GOT3 (cell line): ENCODE data around the gene TPPP3.

Experiments
- DNase-seq: peaks from one replicate; lab custom pipeline; 2025; ENCODE audit warnings: mixed read lengths; lab: John Stamatoyannopoulos, UW

Gene TPPP3

DNA sequence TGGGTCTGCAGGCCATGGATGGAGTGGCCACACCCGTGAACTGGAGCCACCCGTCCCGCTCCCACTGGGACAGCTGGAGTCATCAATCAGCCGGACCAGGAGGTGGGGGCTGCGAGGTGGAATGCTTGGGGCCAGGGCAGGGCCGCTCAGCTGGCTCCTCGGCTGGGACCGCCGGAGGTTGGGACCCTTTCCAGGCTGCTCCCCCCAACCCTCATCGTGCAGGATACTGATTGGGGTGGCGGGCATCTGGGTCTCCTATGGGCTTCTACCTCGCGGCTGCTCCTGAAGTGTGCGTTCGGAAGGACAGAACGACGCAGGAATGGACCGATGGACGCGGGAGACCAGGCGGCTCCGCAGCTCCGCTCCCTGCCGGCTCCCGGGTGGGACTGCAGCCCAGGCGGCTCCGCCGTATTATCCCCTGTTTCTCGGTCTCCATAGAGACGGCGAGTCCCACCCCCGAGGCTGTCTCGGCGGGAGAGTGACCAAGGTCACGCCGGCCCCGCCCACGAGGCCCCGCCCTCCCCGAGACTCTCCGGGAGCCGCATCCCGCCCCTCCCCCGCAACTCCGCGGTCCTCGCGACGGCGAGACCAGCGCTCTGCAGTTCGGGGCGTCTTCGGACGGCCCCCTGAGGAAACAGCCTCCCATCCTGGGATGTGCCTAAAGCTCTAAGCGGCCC, at the start of gene TPPP3:
TPPP3 (minus strand) TSS at position 388 of the 677 bp plus-strand sequence. CDS start 2,387 bp downstream, outside the sequence.
- DNase-seq, result peak; percentile 52

GRCh38 chr16:67442581-67443255, 49.4 kb upstream of the TPPP3 start:
- no peak for DNase-seq

GRCh38 chr16:67441907-67442306, 48.6 kb upstream of the TPPP3 start:
- DNase-seq, result no peak

GRCh38 chr16:67441271-67441753, 48.0 kb upstream of the TPPP3 start:
- DNase-seq, result no peak

GRCh38 chr16:67438824-67439393, 45.6 kb upstream of the TPPP3 start:
- DNase-seq, result no peak

DNA sequence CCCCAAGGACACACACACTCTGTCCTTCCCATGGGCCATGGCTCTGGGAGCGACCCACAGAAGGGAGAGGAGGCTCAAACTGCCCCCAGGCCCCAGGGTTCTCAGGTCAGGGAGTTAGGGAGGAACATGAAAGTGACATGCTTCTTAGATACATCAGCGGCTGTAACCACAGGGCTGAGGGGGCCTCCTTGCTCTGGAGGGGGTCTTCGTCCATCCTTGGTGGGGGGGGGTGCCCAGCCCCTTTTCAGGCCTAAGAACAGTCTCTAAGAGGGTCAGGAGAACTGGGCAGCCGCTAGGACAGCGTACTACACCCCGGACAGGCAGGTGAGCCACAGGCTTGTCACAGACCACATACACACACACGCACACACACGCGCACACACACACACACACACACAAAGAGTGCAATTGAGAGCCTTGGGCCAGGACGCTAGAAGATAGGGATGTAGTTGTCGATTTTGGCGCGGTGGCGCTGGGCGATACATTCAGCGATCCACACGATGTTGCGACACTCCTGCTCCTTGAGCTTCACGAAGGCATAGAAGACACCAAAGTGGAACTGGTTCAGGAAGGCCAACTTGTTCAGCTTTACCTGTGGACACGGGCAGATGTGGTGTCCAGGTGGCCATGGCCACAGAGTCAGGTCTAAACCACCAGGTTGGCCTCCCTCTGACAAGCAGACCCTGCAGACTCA, 44.9 kb upstream of the TPPP3 start:
- no peak for DNase-seq

DNA sequence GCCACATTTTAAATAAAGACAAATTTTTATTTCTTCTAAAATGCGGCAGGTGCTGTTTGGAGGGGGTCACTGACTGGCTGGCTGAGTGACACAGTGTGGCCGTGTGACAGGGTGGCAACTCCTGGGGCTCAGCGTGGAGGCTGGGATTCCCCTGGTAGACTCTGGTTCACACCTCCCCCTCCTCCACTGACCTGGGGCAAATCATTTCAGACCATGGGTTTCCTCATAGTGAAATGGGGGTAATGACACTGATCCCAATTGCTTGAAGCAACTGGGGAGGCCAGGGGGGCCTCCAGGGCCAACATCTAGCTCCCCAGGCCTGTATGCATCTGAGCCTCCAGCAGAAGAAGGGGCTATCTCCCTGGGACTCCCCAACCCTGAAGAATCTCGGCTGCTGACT, 44.2 kb upstream of the TPPP3 start:
- no peak for DNase-seq

DNA sequence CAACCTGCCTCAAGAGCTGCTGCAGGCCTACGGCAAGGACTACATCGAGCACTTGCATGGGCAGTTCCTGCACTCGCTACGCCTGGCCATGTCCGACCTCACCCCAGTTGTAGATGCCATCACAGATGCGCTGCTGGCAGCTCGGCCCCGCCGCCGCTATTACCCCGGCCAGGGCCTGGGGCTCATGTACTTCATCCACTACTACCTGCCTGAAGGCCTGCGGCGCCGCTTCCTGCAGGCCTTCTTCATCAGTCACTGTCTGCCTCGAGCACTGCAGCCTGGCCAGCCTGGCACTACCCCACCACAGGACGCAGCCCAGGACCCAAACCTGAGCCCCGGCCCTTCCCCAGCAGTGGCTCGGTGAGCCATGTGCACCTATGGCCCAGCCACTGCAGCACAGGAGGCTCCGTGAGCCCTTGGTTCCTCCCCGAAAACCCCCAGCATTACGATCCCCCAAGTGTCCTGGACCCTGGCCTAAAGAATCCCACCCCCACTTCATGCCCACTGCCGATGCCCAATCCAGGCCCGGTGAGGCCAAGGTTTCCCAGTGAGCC, 43.4 kb upstream of the TPPP3 start:
- no peak for DNase-seq

- DNase-seq, result no peak
These were observed 42.5 kb upstream of the TPPP3 start for GRCh38 chr16:67435758-67436164.

GRCh38 chr16:67433131-67433719, 39.9 kb upstream of the TPPP3 start:
- no peak for DNase-seq

DNA sequence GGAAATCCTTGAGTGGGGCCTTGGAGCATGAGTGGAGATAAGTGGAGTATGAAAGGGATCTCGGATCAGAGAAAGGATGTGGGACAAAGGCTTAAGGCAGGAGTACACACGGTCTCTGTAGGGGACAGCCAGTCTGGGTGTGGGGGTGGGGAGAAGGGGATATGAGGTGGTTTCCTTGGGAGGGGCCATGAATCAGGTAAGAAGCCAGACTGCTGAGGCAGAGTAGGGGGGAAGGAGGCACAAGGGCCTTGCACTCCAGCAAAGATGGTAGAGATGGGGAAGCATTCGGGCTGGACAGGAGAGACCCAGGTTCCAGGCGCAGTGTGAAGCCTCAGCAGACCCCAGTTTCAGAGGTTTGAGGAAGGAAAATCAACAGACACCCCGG, 39.2 kb upstream of the TPPP3 start:
- DNase-seq, result no peak

GRCh38 chr16:67431775-67432505, 38.6 kb upstream of the TPPP3 start:
- no peak for DNase-seq

DNA sequence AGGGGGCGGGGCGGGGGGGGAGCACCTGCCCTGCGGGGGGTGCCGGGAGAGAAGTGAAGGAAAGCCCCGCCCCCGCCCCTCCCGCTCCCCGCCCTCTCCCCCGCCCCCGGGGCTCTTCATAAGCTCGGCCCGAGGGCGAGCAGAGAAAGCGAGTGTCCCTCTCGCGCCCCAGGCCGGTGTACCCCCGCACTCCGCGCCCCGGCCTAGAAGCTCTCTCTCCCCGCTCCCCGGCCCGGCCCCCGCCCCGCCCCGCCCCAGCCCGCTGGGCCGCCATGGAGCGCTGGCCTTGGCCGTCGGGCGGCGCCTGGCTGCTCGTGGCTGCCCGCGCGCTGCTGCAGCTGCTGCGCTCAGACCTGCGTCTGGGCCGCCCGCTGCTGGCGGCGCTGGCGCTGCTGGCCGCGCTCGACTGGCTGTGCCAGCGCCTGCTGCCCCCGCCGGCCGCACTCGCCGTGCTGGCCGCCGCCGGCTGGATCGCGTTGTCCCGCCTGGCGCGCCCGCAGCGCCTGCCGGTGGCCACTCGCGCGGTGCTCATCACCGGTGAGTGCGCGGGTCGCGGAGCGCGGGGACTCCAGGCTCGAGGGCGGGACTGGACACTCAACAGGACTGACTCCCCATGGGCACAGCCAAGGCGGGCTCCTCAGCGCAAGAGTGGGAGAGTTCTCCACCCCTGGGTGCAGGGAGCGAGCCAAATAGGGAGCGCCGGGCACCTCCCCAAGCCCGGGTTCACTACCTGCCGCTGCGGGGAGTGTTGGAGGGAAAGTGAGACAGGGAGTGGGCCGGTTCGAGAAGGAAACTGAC, 37.9 kb upstream of the TPPP3 start, which contains the start of gene HSD11B2:
HSD11B2 (plus strand) TSS at position 145 of the 798 bp plus-strand sequence; CDS start at position 273, 128 bp downstream.
- DNase-seq, result no peak

GRCh38 chr16:67430504-67430976, 37.2 kb upstream of the TPPP3 start:
- DNase-seq, result no peak

- DNase-seq, result no peak
These were observed 36.7 kb upstream of the TPPP3 start for GRCh38 chr16:67429799-67430503.

DNA sequence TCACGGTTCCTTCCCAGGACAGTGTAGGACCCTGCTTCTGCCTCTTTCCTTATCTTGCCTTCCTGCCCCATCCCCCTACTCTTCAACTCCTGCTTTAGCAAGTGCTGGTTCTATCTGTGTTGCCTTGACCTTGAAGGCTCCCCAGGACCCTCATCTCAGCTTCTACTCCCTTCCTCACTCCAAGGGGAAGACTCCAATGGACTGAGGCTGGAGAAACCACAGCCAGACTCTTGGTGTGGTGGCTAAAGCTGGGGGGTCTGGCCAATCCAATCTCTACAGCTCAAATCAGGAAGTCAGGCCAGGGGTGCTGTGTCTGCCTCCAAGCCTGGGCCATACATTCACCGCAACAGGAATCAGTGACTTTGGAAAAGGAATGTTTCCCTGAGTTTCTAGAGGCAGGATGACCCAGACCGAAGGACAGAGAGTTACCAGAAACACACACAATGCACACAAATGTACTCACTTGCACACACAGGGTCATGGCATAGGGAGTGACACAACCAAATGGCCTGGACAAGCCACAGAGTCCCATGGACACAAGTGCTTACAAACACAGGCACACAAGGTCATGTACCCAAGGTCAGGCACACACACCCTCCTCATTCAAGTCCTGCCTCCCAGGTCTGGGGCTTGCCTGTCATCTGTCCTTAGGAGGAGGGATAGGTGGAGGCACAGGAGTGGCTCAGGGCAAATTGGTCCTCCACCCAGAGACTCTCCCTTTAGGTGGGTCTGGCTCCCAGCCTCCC, 35.9 kb upstream of the TPPP3 start:
- no peak for DNase-seq

DNA sequence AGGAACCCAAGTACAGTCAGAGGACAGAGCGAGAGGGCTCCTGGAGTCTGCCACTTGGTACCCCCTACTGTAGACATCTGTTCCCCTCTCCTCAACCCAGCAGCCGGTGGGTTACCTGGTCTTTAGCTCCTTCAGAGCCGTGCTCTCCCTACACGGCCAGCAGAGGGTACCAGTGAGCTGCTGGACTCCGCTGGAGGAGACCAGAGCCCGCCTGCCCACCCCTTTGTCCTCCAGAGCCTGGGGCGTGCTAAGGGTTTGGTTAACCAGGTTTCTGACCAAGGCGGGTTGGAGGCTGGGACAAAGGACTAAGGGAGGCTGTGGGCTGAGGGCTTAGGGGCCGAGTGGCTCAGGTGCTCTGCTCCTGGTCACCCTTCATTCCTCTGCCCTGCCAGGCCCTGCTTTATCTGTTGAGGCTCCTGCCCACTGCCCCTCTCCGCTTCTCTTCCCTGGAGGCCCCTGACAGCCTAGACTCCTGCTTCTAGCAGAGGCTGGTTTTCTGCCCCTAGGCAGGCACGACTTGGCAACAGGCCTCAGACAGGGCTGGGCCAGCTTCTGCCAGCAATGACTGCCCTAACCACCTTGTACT, 34.9 kb upstream of the TPPP3 start:
- DNase-seq, result no peak

- DNase-seq, result no peak
These were observed 33.7 kb upstream of the TPPP3 start for GRCh38 chr16:67426950-67427349.
